Erythroblast (primary cell): ENCODE measurements around the gene CCR9.
A peak's percentile ranks its signal among the peaks of the same experiment; 100 is the strongest.

ENCODE experiments used
- GATA1 ChIP-seq: IDR thresholded peaks from 2 replicates; pipeline ENCODE4 v1.6.1; 2011; ENCODE audit warnings: low read depth, mild to moderate bottlenecking, control low read depth, low read length, moderate library complexity
- POLR2A ChIP-seq: IDR thresholded peaks from 2 replicates; pipeline ENCODE4 v1.6.1; 2011; ENCODE audit warnings: mild to moderate bottlenecking, low read length

- peak; percentile 69 for TF ChIP-seq POLR2A
- TF ChIP-seq GATA1 = no peak
Measured at GRCh38 chr3:45841757-45842491, 44.4 kb upstream of the CCR9 start, which contains the start of gene LZTFL1.
